HG03565 (cell line): ENCODE results near the gene SUSD6.
"Not testable (repeated sequence)": the region's sequence is repeated elsewhere in the genome, so short reads cannot be mapped to it uniquely, and the experiment has no call there.

Source experiments
- ATAC-seq: cut with Tn5 transposase; IDR thresholded peaks from one replicate; pipeline ENCODE4 v1.9.1; 2021; ENCODE audit warnings: mild to moderate bottlenecking, moderate library complexity; ENCODE audit not compliant: unreplicated experiment

The SUSD6 gene

GRCh38 chr14:69619012-69619411 is 7.6 kb downstream of the SUSD6 start:
- no peak for ATAC-seq

- ATAC-seq = no peak
Observed at GRCh38 chr14:69620211-69620611, 8.8 kb downstream of the SUSD6 start.

- ATAC-seq = no peak
Observed at GRCh38 chr14:69620981-69621380, 9.6 kb downstream of the SUSD6 start.

GRCh38 chr14:69624136-69624535 is 12.7 kb downstream of the SUSD6 start:
- no peak for ATAC-seq

- ATAC-seq = peak; percentile 81
Observed at GRCh38 chr14:69625299-69626131, 14.1 kb downstream of the SUSD6 start.

GRCh38 chr14:69626132-69626500 is 14.7 kb downstream of the SUSD6 start:
- ATAC-seq = no peak

GRCh38 chr14:69629225-69630127 is 18.1 kb downstream of the SUSD6 start:
- no peak for ATAC-seq

GRCh38 chr14:69630360-69630759 is 19.0 kb downstream of the SUSD6 start:
- ATAC-seq = no peak

GRCh38 chr14:69631509-69631908 is 20.1 kb downstream of the SUSD6 start:
- no peak for ATAC-seq

GRCh38 chr14:69632164-69632563 is 20.8 kb downstream of the SUSD6 start:
- ATAC-seq = no peak

- no peak for ATAC-seq
Observed at GRCh38 chr14:69632593-69633151, 21.3 kb downstream of the SUSD6 start.

- ATAC-seq = no peak
Observed at GRCh38 chr14:69633238-69633637, 21.8 kb downstream of the SUSD6 start.

GRCh38 chr14:69635981-69636639 is 24.7 kb downstream of the SUSD6 start:
- ATAC-seq = no peak

GRCh38 chr14:69636718-69637480 is 25.5 kb downstream of the SUSD6 start:
- no peak for ATAC-seq

- no peak for ATAC-seq
Observed at GRCh38 chr14:69637503-69638031, 26.2 kb downstream of the SUSD6 start.

- no peak for ATAC-seq
Observed at GRCh38 chr14:69640931-69641330, 29.5 kb downstream of the SUSD6 start.

- ATAC-seq = not testable (repeated sequence)
Observed at GRCh38 chr14:69642212-69642793, 30.9 kb downstream of the SUSD6 start.

GRCh38 chr14:69643430-69644200 is 32.2 kb downstream of the SUSD6 start:
- ATAC-seq = no peak

GRCh38 chr14:69644814-69645213 is 33.4 kb downstream of the SUSD6 start:
- ATAC-seq = no peak
